GM21717 (cell line): ENCODE data around the gene RAPGEF4.
"Not testable (repeated sequence)": the region's sequence is repeated elsewhere in the genome, so short reads cannot be mapped to it uniquely, and the experiment has no call there.

Source experiments
- ATAC-seq: cut with Tn5 transposase; IDR thresholded peaks from one replicate; pipeline ENCODE4 v1.9.1; 2021; ENCODE audit warnings: mild to moderate bottlenecking, moderate library complexity; ENCODE audit not compliant: unreplicated experiment

Gene RAPGEF4

GRCh38 chr2:173027181-173028128, 291.8 kb downstream of the RAPGEF4 start:
- no peak for ATAC-seq

GRCh38 chr2:173028141-173028540, 292.5 kb downstream of the RAPGEF4 start:
- no peak for ATAC-seq

- ATAC-seq, result no peak
Measured at GRCh38 chr2:173028671-173029070, 293.0 kb downstream of the RAPGEF4 start.

- no peak for ATAC-seq
Measured at GRCh38 chr2:173030561-173031490, 295.2 kb downstream of the RAPGEF4 start.

GRCh38 chr2:173032032-173032431, 296.4 kb downstream of the RAPGEF4 start:
- ATAC-seq, result no peak

- no peak for ATAC-seq
Measured at GRCh38 chr2:173033084-173033483, 297.4 kb downstream of the RAPGEF4 start.

GRCh38 chr2:173034143-173034542, 298.5 kb downstream of the RAPGEF4 start:
- no peak for ATAC-seq

- ATAC-seq, result no peak
Measured at GRCh38 chr2:173037245-173038120, 301.8 kb downstream of the RAPGEF4 start.

GRCh38 chr2:173038257-173038656, 302.6 kb downstream of the RAPGEF4 start:
- ATAC-seq, result not testable (repeated sequence)

- ATAC-seq, result no peak
Measured at GRCh38 chr2:173040729-173041128, 305.1 kb downstream of the RAPGEF4 start.

- no peak for ATAC-seq
Measured at GRCh38 chr2:173043476-173043875, 307.8 kb downstream of the RAPGEF4 start.

- ATAC-seq, result no peak
Measured at GRCh38 chr2:173043897-173044519, 308.4 kb downstream of the RAPGEF4 start.

GRCh38 chr2:173044686-173045085, 309.0 kb downstream of the RAPGEF4 start:
- ATAC-seq, result no peak

GRCh38 chr2:173045181-173045580, 309.5 kb downstream of the RAPGEF4 start:
- ATAC-seq, result no peak

- ATAC-seq, result no peak
Measured at GRCh38 chr2:173048522-173048896, 312.9 kb downstream of the RAPGEF4 start.

- peak; percentile 84 for ATAC-seq
Measured at GRCh38 chr2:173048897-173049661, 313.4 kb downstream of the RAPGEF4 start.

GRCh38 chr2:173049831-173050230, 314.2 kb downstream of the RAPGEF4 start:
- ATAC-seq, result no peak

- no peak for ATAC-seq
Measured at GRCh38 chr2:173050684-173051083, 315.0 kb downstream of the RAPGEF4 start.

GRCh38 chr2:173051463-173052215, 316.0 kb downstream of the RAPGEF4 start:
- no peak for ATAC-seq
